Naive thymus-derived CD4-positive, alpha-beta T cell (primary cell): Measurements from ENCODE around the gene GNAI3. TPM values are rescaled to one million over a fixed set of nuclear protein-coding genes. Genes with fewer than 3 reads are reported as not detected.

Source experiments
- ATAC-seq: fragments of 150-1000 bp; cut with Tn5 transposase; 2 replicates; pipeline ENCODE4 v1.10.0; 2021; ENCODE audit warnings: mild to moderate bottlenecking, moderate library complexity
- CTCF ChIA-PET: fragments of 350-600 bp; sonication (Branson Sonifier 250); formaldehyde crosslinking; loops from one replicate; lab custom pipeline; 2021; ENCODE audit warnings: antibody characterized with exemption; lab: Charles Lee
- POLR2A ChIA-PET: fragments of 350-600 bp; sonication (Branson Sonifier 250); formaldehyde crosslinking; loops from one replicate; lab custom pipeline; 2021; ENCODE audit warnings: antibody characterized with exemption, inconsistent platforms; lab: Charles Lee
- DNase-seq, 9 donors: peaks; one replicate each; pipeline versions ENCODE4 v3.0.0 to v3.0.0-alpha.2; 2020 to 2022; ENCODE audit warnings: mixed read lengths in 1 of 9
- H3K27ac ChIP-seq: one replicate; pipeline ENCODE4 v1.7.0; 2013; ENCODE audit warnings: mild to moderate bottlenecking, low read depth, low read length, moderate library complexity
- H3K27me3 ChIP-seq, 2 donors: one replicate each; pipeline ENCODE4 v1.7.0; 2013; ENCODE audit warnings: low read length in 2 of 2, mild to moderate bottlenecking in 2 of 2, moderate library complexity in 2 of 2; ENCODE audit not compliant: control insufficient read depth in 2 of 2, insufficient read depth in 2 of 2
- H3K36me3 ChIP-seq, 3 experiments: 1 replicate in 2 of 3; 2 replicates in 1 of 3; pipeline ENCODE4 v1.7.0; 2013; ENCODE audit warnings: low read length in 3 of 3, mild to moderate bottlenecking in 3 of 3, moderate library complexity in 1 of 3; ENCODE audit not compliant: insufficient read depth in 3 of 3, control insufficient read depth in 2 of 3
- H3K4me1 ChIP-seq, 2 donors: one replicate each; pipeline ENCODE4 v1.7.0; 2013; ENCODE audit warnings: low read length in 2 of 2, mild to moderate bottlenecking in 2 of 2, moderate library complexity in 1 of 2; ENCODE audit not compliant: control insufficient read depth in 2 of 2, insufficient read depth in 2 of 2
- H3K4me3 ChIP-seq: 2 replicates; pipeline ENCODE4 v1.7.0; 2013; ENCODE audit warnings: mild to moderate bottlenecking, low read length
- H3K9me3 ChIP-seq, 3 experiments: 1 replicate in 2 of 3; 2 replicates in 1 of 3; pipeline ENCODE4 v1.7.0; 2013; ENCODE audit warnings: low read length in 3 of 3; ENCODE audit not compliant: control insufficient read depth in 2 of 3
- H3K27ac Mint-ChIP-seq, 9 donors: one replicate each; pipeline ENCODE4 v1.8.0; 2020 to 2022; ENCODE audit warnings: mixed read lengths in 9 of 9, mild to moderate bottlenecking in 8 of 9, moderate library complexity in 5 of 9, inconsistent platforms in 2 of 9
- H3K27me3 Mint-ChIP-seq, 5 donors: one replicate each; pipeline ENCODE4 v1.8.0; 2021 to 2022; ENCODE audit warnings: mixed read lengths in 5 of 5, mild to moderate bottlenecking in 1 of 5
- H3K36me3 Mint-ChIP-seq, 5 donors: one replicate each; pipeline ENCODE4 v1.8.0; 2020 to 2022; ENCODE audit warnings: mixed read lengths in 5 of 5, mild to moderate bottlenecking in 3 of 5, inconsistent platforms in 1 of 5
- H3K4me1 Mint-ChIP-seq, 7 donors: one replicate each; pipeline ENCODE4 v1.8.0; 2020 to 2022; ENCODE audit warnings: mixed read lengths in 7 of 7, mild to moderate bottlenecking in 3 of 7, inconsistent platforms in 1 of 7
- H3K4me3 Mint-ChIP-seq, 10 donors: one replicate each; pipeline ENCODE4 v1.8.0; 2020 to 2022; ENCODE audit warnings: mild to moderate bottlenecking in 10 of 10, mixed read lengths in 10 of 10, moderate library complexity in 6 of 10, inconsistent platforms in 2 of 10
- H3K9me3 Mint-ChIP-seq, 11 donors: one replicate each; pipeline ENCODE4 v1.8.0; 2020 to 2022; ENCODE audit warnings: mixed read lengths in 11 of 11, mild to moderate bottlenecking in 4 of 11, inconsistent platforms in 1 of 11, moderate library complexity in 1 of 11
- intact Hi-C, 2 donors: fragments of 100-400 bp; cut with micrococcal nuclease; formaldehyde crosslinking; loops; one replicate each; pipeline ENCODE4 v1.15.1; 2023
- polyA plus RNA-seq, 2 donors: library from polyadenylated mRNA; unstranded; fragments of 300-500 nt; fragmentation: Illumina TruSeq; gene quantifications; one replicate each; pipeline ENCODE4 v1.2.3, GENCODE V29; 2021
- total RNA-seq, 6 experiments: library from RNA in 5 of 6; stranded (reverse) in 5 of 6; gene quantifications; 1 replicate in 5 of 6; 2 replicates in 1 of 6; pipeline ENCODE4 v1.2.3 and lab custom pipeline; 2021 to 2026

GNAI3 gene
- total and polyA plus RNA-seq, 7 experiments from 2014 or later, result 4.9 to 9.3 (median 7.2) TPM

- peaks cover 68 to 81% of the 10 kb centered on the region in 2 donors for H3K4me1 ChIP-seq
- peak overlapping the region; percentile 95 for H3K27ac ChIP-seq
- H3K27me3 ChIP-seq, result no peaks in the 10 kb centered on the region
- Mint-ChIP-seq H3K27me3 (no peaks in the 10 kb centered on the region), H3K9me3 (peaks cover 0 to 17% (median 0%) of the 10 kb centered on the region in 11 donors), H3K27ac (peak overlapping the region; percentile 93 to 99 (median 98)), H3K4me1 (peaks cover 56 to 99% (median 93%) of the 10 kb centered on the region in 7 donors), H3K36me3 (peaks cover 0 to 28% (median 22%) of the 10 kb centered on the region in 5 donors), H3K4me3 (peak overlapping the region; percentile 77 to 98 (median 91))
- ChIA-PET POLR2A (interaction anchor here (0.7 to 29.8 kb wide), 7 partner anchors 4 to 529 kb away, joined by 3 to 520 read pairs (median 8); partner anchors contain the start of genes AMIGO1, ATXN7L2, CYB561D1 and GNAI3), CTCF (interaction anchor here (1.4 to 32.6 kb wide), 5 partner anchors 6 to 47 kb away, joined by 5 to 1240 read pairs (median 417); partner anchors contain the start of genes AMIGO1, ATXN7L2, CYB561D1 and GNAI3)
- peaks cover 0 to 8% (median 0%) of the 10 kb centered on the region in 3 experiments for H3K9me3 ChIP-seq
- ATAC-seq (peak; percentile 1), DNase-seq (no peak)
- H3K4me3 ChIP-seq, result peak overlapping the region; percentile 55
- intact Hi-C loops, result loop anchor here (1.0 to 10.0 kb wide), 6 partner anchors 8 to 835 kb away; partner anchors contain the start of genes CYB561D1 (in 2 of the 2), ATXN7L2 (in 1 of the 2), CLCC1 (in 1 of the 2) and RBM15 (in 1 of the 2)
- peaks cover 0 to 23% (median 0%) of the 10 kb centered on the region in 3 experiments for H3K36me3 ChIP-seq
These were observed 46.6 kb upstream of the GNAI3 start for GRCh38 chr1:109501644-109502363.

- DNase-seq (peak in 7 of 9 donors; percentile 77 to 89 (median 87)), ATAC-seq (peak; percentile 95)
- H3K4me3 Mint-ChIP-seq, result peak overlapping the region; percentile 77 to 98 (median 91)
- H3K27ac ChIP-seq, result peak overlapping the region; percentile 95
- H3K9me3 Mint-ChIP-seq, result peaks cover 0 to 23% (median 0%) of the 10 kb centered on the region in 11 donors
- peaks cover 0 to 14% (median 0%) of the 10 kb centered on the region in 3 experiments for H3K9me3 ChIP-seq
- no peaks in the 10 kb centered on the region for H3K27me3 ChIP-seq
- peaks cover 0 to 34% (median 26%) of the 10 kb centered on the region in 5 donors for H3K36me3 Mint-ChIP-seq
- no peaks in the 10 kb centered on the region for H3K27me3 Mint-ChIP-seq
- peaks cover 0 to 23% (median 0%) of the 10 kb centered on the region in 3 experiments for H3K36me3 ChIP-seq
- peaks cover 57 to 99% (median 95%) of the 10 kb centered on the region in 7 donors for H3K4me1 Mint-ChIP-seq
- intact Hi-C loops, result loop anchor here (1.0 to 10.0 kb wide), 6 partner anchors 8 to 835 kb away; partner anchors contain the start of genes CYB561D1 (in 2 of the 2), ATXN7L2 (in 1 of the 2), CLCC1 (in 1 of the 2) and RBM15 (in 1 of the 2)
- POLR2A ChIA-PET, result interaction anchor here (0.7 to 29.8 kb wide), 7 partner anchors 4 to 529 kb away, joined by 3 to 520 read pairs (median 8); partner anchors contain the start of genes AMIGO1, ATXN7L2, CYB561D1 and GNAI3
- H3K27ac Mint-ChIP-seq, result peak overlapping the region; percentile 93 to 99 (median 98)
- peaks cover 62 to 81% of the 10 kb centered on the region in 2 donors for H3K4me1 ChIP-seq
- CTCF ChIA-PET, result interaction anchor here (1.4 to 32.6 kb wide), 5 partner anchors 6 to 46 kb away, joined by 5 to 1240 read pairs (median 417); partner anchors contain the start of genes AMIGO1, ATXN7L2, CYB561D1 and GNAI3
- peak overlapping the region; percentile 60 for H3K4me3 ChIP-seq
These were observed 46.0 kb upstream of the GNAI3 start for GRCh38 chr1:109502364-109502851.

GRCh38 chr1:109503935-109504334, 44.5 kb upstream of the GNAI3 start:
- peaks cover 0 to 12% (median 0%) of the 10 kb centered on the region in 5 donors for H3K27me3 Mint-ChIP-seq
- peaks cover 0 to 36% (median 5%) of the 10 kb centered on the region in 11 donors for H3K9me3 Mint-ChIP-seq
- Histone ChIP-seq H3K9me3 (peaks cover 0 to 19% (median 0%) of the 10 kb centered on the region in 3 experiments), H3K4me3 (peak overlapping the region; percentile 34), H3K36me3 (peaks cover 0 to 30% (median 0%) of the 10 kb centered on the region in 3 experiments), H3K27ac (peak overlapping the region; percentile 82), H3K4me1 (peaks cover 64 to 75% of the 10 kb centered on the region in 2 donors), H3K27me3 (no peaks in the 10 kb centered on the region)
- H3K27ac Mint-ChIP-seq, result peak overlapping the region; percentile 70 to 99 (median 98)
- intact Hi-C loops, result loop anchor here in 1 of 2 donors (2.0 to 10.0 kb wide), 3 partner anchors 21 to 833 kb away; partner anchors contain the start of genes ATXN7L2, CLCC1 and RBM15
- H3K4me3 Mint-ChIP-seq, result peak overlapping the region; percentile 76 to 98 (median 89)
- ATAC-seq, result no peak
- ChIA-PET POLR2A (interaction anchor here (1.3 to 29.8 kb wide), 4 partner anchors 2 to 79 kb away, joined by 4 to 520 read pairs (median 478); partner anchors contain the start of genes AMIGO1, ATXN7L2 and CYB561D1), CTCF (interaction anchor here (2.3 to 32.6 kb wide), 4 partner anchors 4 to 33 kb away, joined by 6 to 1240 read pairs (median 417); partner anchors contain the start of genes AMIGO1, ATXN7L2, CYB561D1 and GPR61)
- peaks cover 9 to 46% (median 38%) of the 10 kb centered on the region in 5 donors for H3K36me3 Mint-ChIP-seq
- H3K4me1 Mint-ChIP-seq, result peaks cover 58 to 99% (median 95%) of the 10 kb centered on the region in 7 donors
- DNase-seq, result no peak

GRCh38 chr1:109504974-109505373, 43.4 kb upstream of the GNAI3 start:
- CTCF ChIA-PET, result interaction anchor here (0.7 to 32.6 kb wide), 3 partner anchors 12 to 45 kb away, joined by 3 to 1240 read pairs (median 417); partner anchors contain the start of genes ATXN7L2, CYB561D1 and GPR61

GRCh38 chr1:109508001-109508872, 40.2 kb upstream of the GNAI3 start:
- Histone ChIP-seq H3K36me3 (peaks cover 0 to 30% (median 0%) of the 10 kb centered on the region in 3 experiments), H3K27me3 (no peaks in the 10 kb centered on the region), H3K4me1 (peaks cover 29 to 59% of the 10 kb centered on the region in 2 donors), H3K27ac (peak overlapping the region; percentile 81), H3K4me3 (peak overlapping the region; percentile 75), H3K9me3 (peaks cover 0 to 19% (median 0%) of the 10 kb centered on the region in 3 experiments)
- DNase-seq (no peak), ATAC-seq (no peak)
- Mint-ChIP-seq H3K9me3 (peaks cover 0 to 41% (median 5%) of the 10 kb centered on the region in 11 donors), H3K4me3 (peak overlapping the region; percentile 84 to 95 (median 92)), H3K27ac (peak overlapping the region in 8 of 9 donors; percentile 88 to 99 (median 96)), H3K27me3 (peaks cover 0 to 44% (median 0%) of the 10 kb centered on the region in 5 donors), H3K36me3 (peaks cover 7 to 40% (median 26%) of the 10 kb centered on the region in 5 donors), H3K4me1 (peaks cover 45 to 82% (median 77%) of the 10 kb centered on the region in 7 donors)
- intact Hi-C loops, result loop anchor here in 1 of 2 donors (10.0 kb wide), 1 partner anchor 543 kb away; the partner anchor contains the start of gene CLCC1
- ChIA-PET POLR2A (interaction anchor here (1.2 to 29.8 kb wide), 3 partner anchors 14 to 522 kb away, joined by 4 to 520 read pairs (median 478); partner anchors contain the start of genes ATXN7L2 and CYB561D1), CTCF (interaction anchor here (0.5 to 32.6 kb wide), 4 partner anchors 15 to 501 kb away, joined by 3 to 1240 read pairs (median 210); partner anchors contain the start of genes ATXN7L2, CYB561D1 and GPR61)

More at GRCh38 chr1:109504974-109505373, 43.4 kb upstream of the GNAI3 start:
- Mint-ChIP-seq H3K4me3 (peak overlapping the region; percentile 22 to 98 (median 89)), H3K27me3 (peaks cover 0 to 17% (median 0%) of the 10 kb centered on the region in 5 donors), H3K9me3 (peaks cover 0 to 40% (median 5%) of the 10 kb centered on the region in 11 donors), H3K27ac (peak overlapping the region in 8 of 9 donors; percentile 96 to 99 (median 98)), H3K36me3 (peaks cover 9 to 44% (median 36%) of the 10 kb centered on the region in 5 donors), H3K4me1 (peaks cover 54 to 94% (median 90%) of the 10 kb centered on the region in 7 donors)
- H3K36me3 ChIP-seq, result peaks cover 0 to 30% (median 0%) of the 10 kb centered on the region in 3 experiments
- no peak for DNase-seq
- peak overlapping the region; percentile 35 for H3K4me3 ChIP-seq
- POLR2A ChIA-PET, result interaction anchor here (1.3 to 29.8 kb wide), 4 partner anchors 1 to 80 kb away, joined by 4 to 520 read pairs (median 478); partner anchors contain the start of genes AMIGO1, ATXN7L2 and CYB561D1
- peaks cover 56 to 68% of the 10 kb centered on the region in 2 donors for H3K4me1 ChIP-seq
- no peak for ATAC-seq
- H3K27ac ChIP-seq, result peak overlapping the region; percentile 82
- peaks cover 0 to 19% (median 0%) of the 10 kb centered on the region in 3 experiments for H3K9me3 ChIP-seq
- H3K27me3 ChIP-seq, result no peaks in the 10 kb centered on the region
- intact Hi-C loops, result loop anchor here in 1 of 2 donors (5.0 to 10.0 kb wide), 2 partner anchors 540 to 832 kb away; partner anchors contain the start of genes CLCC1 and RBM15
